ENCODE data around the gene DOCK2.

GRCh38 chr5:169710675-169711074 is 73.6 kb downstream of the DOCK2 start:
- TF ChIP-seq POLR2A (IDR thresholded peaks at IDR 0.05): no peak
- TF ChIP-seq CTCF (IDR thresholded peaks at IDR 0.05 in 4 of 5, conservative IDR thresholded peaks at IDR 0.05 in 1 of 5): no peak
